GM21526 (cell line): ENCODE measurements around the gene GPRASP1.

Source experiments
- ATAC-seq: cut with Tn5 transposase; IDR thresholded peaks from one replicate; pipeline ENCODE4 v1.9.1; 2021; ENCODE audit warnings: moderate library complexity; ENCODE audit not compliant: unreplicated experiment, low FRiP score

Gene GPRASP1

DNA sequence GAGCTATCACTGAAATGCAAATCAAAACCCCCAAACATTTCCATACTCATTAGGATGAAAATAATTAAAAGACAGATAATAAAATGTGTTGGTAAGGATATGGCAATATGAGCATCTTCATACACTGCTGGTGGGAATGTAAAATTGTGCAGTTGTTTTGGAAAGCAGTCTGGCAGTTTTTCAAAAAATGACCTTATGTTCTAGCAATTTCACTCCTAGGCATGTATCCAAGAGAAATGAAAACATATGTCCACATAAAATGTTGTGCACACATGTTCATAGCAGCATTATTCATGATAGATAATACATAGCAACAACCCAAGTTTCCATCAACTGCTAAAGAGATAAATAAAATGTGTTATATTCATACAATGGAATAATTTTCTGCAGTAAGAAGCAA, 46.2 kb downstream of the GPRASP1 start:
- no peak for ATAC-seq
